ENCODE data around the gene TEF.

Gene TEF

GRCh38 chr22:41381329-41382097 lies at the start of gene TEF:
TEF (plus strand) TSS chr22:41381942; CDS start chr22:41382045, 103 bp downstream.
- peak; percentile 99 for DNase-seq

- no peak for DNase-seq
Observed at GRCh38 chr22:41332217-41332939, 49.4 kb upstream of the TEF start.

GRCh38 chr22:41333806-41334205 lies 47.9 kb upstream of the TEF start:
- no peak for DNase-seq

DNA sequence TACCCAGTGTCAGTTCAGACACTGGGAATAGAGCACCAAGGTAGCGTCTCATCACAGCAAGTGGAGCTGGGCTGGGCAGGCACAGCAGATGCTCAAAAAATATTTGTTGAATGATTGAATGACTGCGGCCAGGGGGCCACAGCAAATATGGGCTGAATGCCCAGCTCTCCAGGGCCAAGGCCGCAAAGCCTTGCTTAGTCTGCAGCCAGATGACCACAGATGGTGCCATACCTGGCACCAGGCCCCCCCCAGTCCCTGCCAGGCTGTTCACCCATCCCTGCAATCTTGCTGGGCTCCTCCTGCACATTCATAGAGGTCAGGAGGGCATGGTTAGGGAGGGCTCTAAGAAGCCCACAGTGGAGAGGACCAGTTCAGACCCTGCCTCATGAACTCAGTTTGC lies 47.5 kb upstream of the TEF start:
- no peak for DNase-seq

GRCh38 chr22:41334951-41335635 lies 46.6 kb upstream of the TEF start:
- no peak for DNase-seq

DNA sequence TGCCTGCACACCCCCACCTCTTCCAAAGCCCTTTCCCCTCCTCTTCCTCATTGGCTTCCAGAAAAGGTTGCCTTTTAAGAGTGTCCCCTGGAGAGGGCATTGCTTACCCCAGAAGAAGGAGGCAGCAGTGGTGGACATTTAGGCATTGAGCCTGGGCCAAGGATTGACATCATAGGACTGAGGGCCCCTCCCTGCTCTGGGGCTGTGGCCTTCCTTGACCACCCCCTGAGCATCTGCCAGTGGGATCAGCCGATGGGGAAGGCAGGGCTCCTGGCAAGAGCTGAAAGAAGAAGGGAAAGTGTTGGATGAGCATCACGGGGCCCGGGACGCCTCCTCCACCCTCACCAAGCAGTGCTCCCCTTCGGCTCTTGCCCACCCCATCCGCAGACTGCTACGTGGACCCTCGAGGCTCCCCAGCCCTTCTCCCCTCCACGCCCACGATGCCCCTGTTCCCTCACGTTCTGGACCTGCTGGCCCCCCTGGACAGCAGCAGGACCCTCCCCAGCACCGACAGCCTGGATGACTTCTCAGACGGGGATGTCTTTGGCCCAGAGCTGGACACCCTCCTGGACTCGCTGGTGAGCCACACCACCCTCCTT lies 43.0 kb upstream of the TEF start:
- no peak for DNase-seq

GRCh38 chr22:41339823-41340222 lies 41.9 kb upstream of the TEF start:
- no peak for DNase-seq

GRCh38 chr22:41340357-41340756 lies 41.4 kb upstream of the TEF start:
- DNase-seq = no peak

DNA sequence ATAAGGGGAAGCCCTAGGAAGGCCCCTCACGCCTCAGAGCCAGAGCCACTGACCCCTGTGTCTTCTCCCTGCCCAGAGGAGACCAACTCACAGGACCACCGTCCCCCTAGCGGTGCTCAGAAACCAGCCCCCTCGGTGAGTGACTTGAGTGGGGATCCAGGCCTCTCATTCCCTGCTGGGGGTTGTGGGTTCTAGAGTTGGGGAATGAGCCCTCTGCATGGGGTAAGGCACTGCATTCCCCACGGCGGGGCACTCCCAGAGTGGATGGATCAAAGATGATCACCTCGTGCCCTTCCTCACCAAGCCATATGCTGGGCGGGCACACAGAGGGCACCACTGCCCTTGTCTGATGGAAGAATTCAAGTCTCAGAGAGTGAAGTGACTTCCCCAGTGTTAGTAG lies 40.7 kb upstream of the TEF start:
- DNase-seq = no peak

DNA sequence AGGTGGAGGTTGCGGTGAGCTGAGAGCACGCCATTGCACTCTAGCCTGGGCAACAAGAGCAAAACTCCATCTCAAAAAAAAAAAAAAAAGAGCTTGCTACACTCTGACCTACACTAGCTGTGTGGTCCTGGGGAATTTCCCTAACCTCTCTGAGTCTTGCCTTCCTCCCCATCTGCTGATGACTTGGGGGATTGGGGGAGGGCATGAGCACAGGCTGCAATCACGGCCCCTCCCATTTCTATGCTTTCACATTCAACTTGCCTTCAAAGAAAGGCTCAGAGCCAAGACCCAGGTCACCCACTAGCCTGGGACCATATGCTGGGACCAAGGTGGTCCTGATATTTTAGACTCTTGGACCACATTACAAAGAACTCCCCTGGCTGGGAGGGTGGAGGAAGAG lies 39.8 kb upstream of the TEF start:
- no peak for DNase-seq

GRCh38 chr22:41343300-41343699 lies 38.4 kb upstream of the TEF start:
- no peak for DNase-seq

DNA sequence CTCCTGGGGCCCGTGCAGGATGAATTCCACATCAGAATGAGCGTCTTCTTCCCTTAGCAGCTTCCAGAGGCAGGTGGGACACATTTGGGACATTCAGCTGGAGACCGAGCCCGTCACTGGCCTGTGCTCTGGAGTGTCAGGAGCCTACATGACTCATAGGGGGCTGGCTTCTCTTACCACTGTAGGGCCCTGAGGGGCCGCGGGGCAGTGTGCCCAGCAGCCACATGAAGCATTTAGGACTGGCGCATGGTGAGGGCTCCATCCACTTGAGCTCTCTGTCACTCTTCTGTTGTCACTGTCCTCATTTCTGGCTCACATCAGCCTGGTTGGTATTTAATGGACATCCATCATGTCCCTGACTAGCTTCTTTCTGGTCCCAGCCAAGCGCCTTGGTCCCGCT lies 38.0 kb upstream of the TEF start:
- no peak for DNase-seq

- no peak for DNase-seq
Observed at GRCh38 chr22:41344189-41344788, 37.5 kb upstream of the TEF start.

DNA sequence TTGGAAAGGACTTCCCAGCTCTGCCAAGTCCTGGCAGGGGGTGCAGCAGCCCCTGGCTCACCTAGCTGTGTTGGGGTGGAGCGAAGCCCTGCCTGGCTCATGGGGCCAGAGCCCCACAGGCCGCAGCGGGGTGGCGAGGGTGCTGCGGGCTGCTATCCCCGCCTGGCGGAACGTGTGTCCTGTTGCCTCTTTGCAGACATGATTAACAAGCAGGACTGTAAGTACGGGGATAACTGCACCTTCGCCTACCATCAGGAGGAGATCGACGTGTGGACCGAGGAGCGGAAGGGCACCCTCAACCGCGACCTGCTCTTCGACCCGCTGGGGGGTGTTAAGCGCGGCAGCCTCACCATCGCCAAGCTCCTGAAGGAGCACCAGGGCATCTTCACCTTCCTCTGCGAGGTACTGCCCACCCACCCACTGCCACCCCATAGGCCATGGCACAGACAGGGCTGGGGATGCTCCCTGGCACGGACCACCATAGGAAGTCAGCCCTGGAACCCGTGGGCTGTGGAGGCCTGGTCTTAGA lies 35.9 kb upstream of the TEF start:
- DNase-seq = no peak

DNA sequence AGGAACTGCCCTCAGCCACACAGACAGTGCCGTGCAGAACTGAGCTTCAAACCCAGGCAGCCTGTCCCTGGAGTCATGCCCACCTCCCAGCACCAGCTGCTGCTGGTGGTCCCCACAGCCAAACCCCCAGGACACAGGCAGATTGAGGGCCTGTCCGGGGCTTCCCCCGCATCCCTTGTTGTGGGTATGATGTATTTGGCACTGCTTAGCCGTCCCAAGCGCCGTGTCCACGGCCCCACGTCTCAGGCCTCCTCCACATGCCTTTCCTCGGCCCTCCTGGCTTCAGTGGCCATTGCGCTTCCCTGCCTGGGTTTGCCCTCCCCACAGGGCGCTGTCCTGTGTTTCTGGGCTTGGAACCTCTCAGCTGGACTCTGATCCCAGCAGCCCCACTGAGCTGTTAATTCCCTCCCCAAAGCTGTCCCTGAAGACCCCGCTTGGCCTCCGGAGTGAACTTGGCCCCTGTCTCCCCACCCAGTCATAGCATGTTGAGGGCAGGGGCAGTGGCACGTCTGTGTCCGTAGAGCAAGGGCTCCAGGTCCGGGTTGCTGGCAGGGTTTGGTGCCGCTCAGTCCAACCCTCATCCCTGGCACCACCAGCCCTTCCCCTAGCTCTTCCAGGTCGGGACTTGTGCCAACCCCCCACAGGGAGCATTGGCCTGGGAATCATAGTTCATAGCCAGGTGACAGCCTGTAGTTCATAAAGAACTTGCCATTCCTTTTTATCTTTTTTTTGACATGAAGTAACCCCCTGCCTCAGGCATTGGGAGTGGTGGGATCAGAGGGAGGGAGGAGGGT lies 34.5 kb upstream of the TEF start:
- no peak for DNase-seq

DNA sequence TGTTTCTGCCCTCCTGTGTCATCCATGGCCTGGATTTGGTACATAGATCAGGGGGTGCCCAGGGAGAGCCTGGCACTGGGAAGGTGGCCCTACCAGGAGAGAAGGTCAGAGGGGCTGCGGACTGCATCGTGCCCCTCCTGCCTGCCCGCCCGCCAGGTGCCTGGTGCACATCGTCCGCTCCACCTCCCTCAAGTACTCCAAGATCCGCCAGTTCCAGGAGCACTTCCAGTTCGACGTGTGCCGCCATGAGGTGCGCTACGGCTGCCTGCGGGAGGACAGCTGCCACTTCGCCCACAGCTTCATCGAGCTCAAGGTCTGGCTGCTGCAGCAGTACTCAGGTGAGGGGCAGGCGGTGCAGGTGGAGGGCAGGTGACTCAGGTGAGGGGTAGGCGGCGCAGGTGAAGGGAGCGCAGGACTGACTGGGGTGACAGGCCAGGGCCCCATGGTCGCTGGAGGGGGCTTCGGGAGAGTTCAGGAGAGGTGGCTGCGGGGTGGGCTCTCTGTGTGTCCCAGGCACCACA lies 32.7 kb upstream of the TEF start:
- DNase-seq = no peak

DNA sequence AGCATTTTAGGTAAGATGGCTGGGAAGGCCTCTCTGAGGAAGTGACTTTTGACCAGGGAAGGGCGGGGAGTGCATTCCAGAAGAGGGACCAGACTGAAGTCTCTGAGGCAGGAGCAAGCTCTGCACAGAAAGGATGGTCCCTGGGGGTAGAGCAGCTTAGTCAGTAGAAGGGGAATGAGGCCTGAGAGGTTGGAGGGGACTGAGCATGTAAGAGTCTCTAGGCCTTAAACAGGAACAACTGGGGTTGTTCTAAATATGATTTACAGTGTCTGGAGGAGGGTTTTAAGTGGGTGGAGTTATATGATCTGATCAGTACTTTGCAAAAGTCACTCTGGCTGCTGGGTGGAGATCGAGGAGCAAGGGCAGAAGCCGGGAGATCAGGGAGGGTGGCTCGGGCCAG lies 31.7 kb upstream of the TEF start:
- DNase-seq = no peak

GRCh38 chr22:41351011-41351410 lies 30.7 kb upstream of the TEF start:
- no peak for DNase-seq

DNA sequence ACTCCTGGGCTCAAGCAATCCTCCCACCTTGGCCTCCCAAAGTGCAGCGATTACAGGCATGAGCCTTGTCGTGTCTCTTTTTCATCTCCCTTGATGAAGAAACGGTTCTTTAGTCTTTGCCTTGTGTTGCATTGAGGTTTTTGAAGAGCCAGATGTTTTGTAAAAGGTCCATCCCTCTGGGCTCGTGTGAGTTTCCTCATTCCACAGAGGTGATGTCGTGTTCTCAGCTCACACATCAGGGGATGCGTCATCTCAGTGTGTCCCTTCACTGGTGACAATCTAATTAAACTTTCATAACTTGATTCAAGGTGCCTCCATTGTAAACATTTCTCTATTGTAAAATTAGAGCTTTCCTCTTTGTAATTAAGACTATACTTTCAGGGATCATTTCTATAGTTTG lies 29.7 kb upstream of the TEF start:
- no peak for DNase-seq

DNA sequence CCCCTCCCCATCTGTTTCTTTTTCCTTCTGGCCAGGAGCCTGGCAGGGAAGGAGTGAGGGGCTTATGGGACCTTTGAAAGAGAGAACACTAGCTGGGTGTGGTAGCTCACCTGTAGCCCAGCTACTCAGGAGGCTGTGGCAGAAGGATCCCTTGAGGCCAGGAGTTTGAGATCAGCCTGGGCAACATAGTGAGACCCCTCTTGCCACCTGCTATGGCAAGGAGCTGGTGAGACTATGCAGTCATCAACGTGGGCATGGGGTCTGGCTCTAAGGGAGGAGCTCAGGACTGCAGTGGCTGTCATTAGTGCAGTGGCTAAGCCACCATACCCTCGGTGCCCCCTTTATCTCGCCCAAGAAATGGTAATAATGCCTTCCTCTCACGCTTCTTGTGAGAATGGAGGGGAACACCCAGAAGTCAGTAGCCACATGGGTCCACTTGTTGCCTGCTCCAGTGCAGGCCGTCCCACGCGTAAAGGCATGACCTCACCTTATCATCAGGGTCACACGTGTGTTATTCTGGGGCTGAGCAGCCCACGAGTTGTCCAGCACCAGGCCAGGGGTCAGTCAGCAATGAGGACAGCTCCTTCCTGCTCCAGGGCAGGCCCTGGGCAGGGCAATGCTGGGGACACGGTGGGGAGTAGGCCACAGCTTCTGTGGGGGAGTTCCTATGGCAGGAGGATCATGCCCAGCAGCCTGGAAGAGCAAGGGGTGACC lies 27.7 kb upstream of the TEF start:
- no peak for DNase-seq

DNA sequence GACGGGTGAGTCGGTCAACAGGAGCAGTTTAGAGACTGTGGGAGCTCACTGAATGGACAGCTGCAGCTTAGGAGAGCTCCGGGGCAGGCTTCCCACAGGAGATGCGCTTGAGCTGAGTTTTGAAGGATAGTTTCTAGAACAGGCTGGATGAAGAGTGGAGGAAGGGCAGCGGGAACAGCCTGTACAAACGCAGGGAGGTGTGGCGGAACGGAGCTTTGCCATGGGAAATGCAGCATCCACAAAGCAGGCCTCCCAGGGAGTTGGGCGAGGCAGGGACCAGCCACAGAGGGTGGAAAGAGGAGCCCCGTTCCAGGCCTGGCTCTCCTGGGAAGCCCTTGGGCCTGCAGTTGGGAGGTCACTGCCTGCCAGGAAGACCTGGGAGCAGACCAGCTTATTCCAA lies 26.8 kb upstream of the TEF start:
- DNase-seq = no peak
